GM12892 (cell line): ENCODE data around the gene URAD.

Experiments
- POLR2A ChIP-seq: IDR thresholded peaks from 2 replicates; pipeline ENCODE4 v1.6.1; 2011; ENCODE audit warnings: low read depth, low read length, control low read depth
- POLR2AphosphoS5 ChIP-seq: IDR thresholded peaks from 2 replicates; pipeline ENCODE4 v1.6.1; 2011; ENCODE audit warnings: low read depth, low read length, control low read depth
- TAF1 ChIP-seq: IDR thresholded peaks from 2 replicates; pipeline ENCODE4 v1.6.1; 2011; ENCODE audit warnings: low read depth, mild to moderate bottlenecking, control low read depth, low read length, borderline replicate concordance

GRCh38 chr13:27980280-27980998 is 8.1 kb downstream of the URAD start:
- TF ChIP-seq POLR2AphosphoS5 (no peak), POLR2A (no peak), TAF1 (no peak)
